ENCODE measurements around the gene MCL1.
A peak's percentile ranks its signal among the peaks of the same experiment; 100 is the strongest.

- TF ChIP-seq CTCF (IDR thresholded peaks at IDR 0.05) (peak in 1 of 4 experiments; percentile 8), POLR2A (IDR thresholded peaks at IDR 0.05) (no peak)
These were observed 46.5 kb downstream of the MCL1 start for GRCh38 chr1:150532860-150533259.

All from prostate gland (tissue), 2 donors.